CD4-positive, alpha-beta T cell (primary cell): ENCODE data around the gene CD200. TPM values are rescaled to one million over a fixed set of nuclear protein-coding genes. Genes with fewer than 3 reads are reported as not detected.

Experiments used
- ATAC-seq: fragments of 200-7000 bp; cut with Tn5 transposase; one replicate; pipeline ENCODE4 v1.10.0; 2022; ENCODE audit warnings: mild to moderate bottlenecking; ENCODE audit not compliant: poor library complexity
- CTCF ChIA-PET: fragments of 350-600 bp; sonication (Branson Sonifier 250); formaldehyde crosslinking; loops from one replicate; lab custom pipeline; 2021; ENCODE audit warnings: antibody characterized with exemption, inconsistent platforms; lab: Charles Lee
- POLR2A ChIA-PET: fragments of 350-600 bp; sonication (Branson Sonifier 250); formaldehyde crosslinking; loops from one replicate; lab custom pipeline; 2021; ENCODE audit warnings: antibody characterized with exemption, inconsistent platforms; lab: Charles Lee
- DNase-seq, 14 experiments: peaks; one replicate each; pipeline ENCODE4 v3.0.0-alpha.2; 2013 to 2020; ENCODE audit warnings: mixed read lengths in 2 of 14
- H3K27ac ChIP-seq, 2 donors: one replicate each; pipeline versions ENCODE4 v1.5.1 to v1.7.0; 2013; ENCODE audit warnings: low read length in 2 of 2, low read depth in 1 of 2, mild to moderate bottlenecking in 1 of 2
- H3K27me3 ChIP-seq, 2 experiments: 1 replicate in 1 of 2; 2 replicates in 1 of 2; pipeline versions ENCODE4 v1.6.1 to v1.7.0; 2013; ENCODE audit warnings: low read length in 2 of 2, control low read depth in 1 of 2, mild to moderate bottlenecking in 1 of 2, moderate library complexity in 1 of 2; ENCODE audit not compliant: insufficient read depth in 2 of 2, control insufficient read depth in 1 of 2
- H3K36me3 ChIP-seq: one replicate; pipeline ENCODE4 v1.6.1; 2013; ENCODE audit warnings: low read length, control low read depth; ENCODE audit not compliant: insufficient read depth
- H3K4me1 ChIP-seq: one replicate; pipeline ENCODE4 v1.6.1; 2013; ENCODE audit warnings: low read length, control low read depth; ENCODE audit not compliant: insufficient read depth
- H3K4me3 ChIP-seq: one replicate; pipeline ENCODE4 v1.5.1; 2013; ENCODE audit warnings: mild to moderate bottlenecking, low read length, moderate library complexity
- H3K9me3 ChIP-seq, 2 experiments: 1 replicate in 1 of 2; 2 replicates in 1 of 2; pipeline versions ENCODE4 v1.6.1 to v1.7.0; 2013; ENCODE audit warnings: low read length in 2 of 2, mild to moderate bottlenecking in 2 of 2, control low read depth in 1 of 2, moderate library complexity in 1 of 2; ENCODE audit not compliant: control insufficient read depth in 1 of 2, insufficient read depth in 1 of 2
- H3K27ac Mint-ChIP-seq: one replicate; pipeline ENCODE4 v1.8.0; 2020; ENCODE audit warnings: mixed read lengths
- H3K27me3 Mint-ChIP-seq: one replicate; pipeline ENCODE4 v1.8.0; 2021; ENCODE audit warnings: mixed read lengths
- H3K36me3 Mint-ChIP-seq: one replicate; pipeline ENCODE4 v1.8.0; 2021; ENCODE audit warnings: low read depth, mixed read lengths
- H3K4me1 Mint-ChIP-seq: one replicate; pipeline ENCODE4 v1.8.0; 2021; ENCODE audit warnings: low read depth, mixed read lengths
- H3K4me3 Mint-ChIP-seq: one replicate; pipeline ENCODE4 v1.8.0; 2020; ENCODE audit warnings: mild to moderate bottlenecking, mixed read lengths
- H3K9me3 Mint-ChIP-seq: one replicate; pipeline ENCODE4 v1.8.0; 2020; ENCODE audit warnings: mixed read lengths
- intact Hi-C, 2 experiments: fragments of 100-400 bp; cut with DNase I in 1 of 2; cut with micrococcal nuclease in 1 of 2; formaldehyde crosslinking; loops; one replicate each; pipeline versions ENCODE4 v1.15.1 to v1.9.0; 2023 to 2025; cut with DNase I, micrococcal nuclease
- total RNA-seq, 174 experiments: library from RNA in 2 of 174; stranded (reverse) in 2 of 174; gene quantifications; one replicate each; pipeline ENCODE4 v1.2.3 and lab custom pipeline; 2021 to 2026
- TF ChIP-seq, protein P1 (sequence below): fragments of 200-600 bp; IDR thresholded peaks from one replicate; pipeline ENCODE4 v1.8.0; 2022; ENCODE audit warnings: antibody characterized with exemption, mild to moderate bottlenecking

The CD200 gene
- total RNA-seq, 2 experiments from 2014 or later: 5.2 to 6.9 TPM

DNA sequence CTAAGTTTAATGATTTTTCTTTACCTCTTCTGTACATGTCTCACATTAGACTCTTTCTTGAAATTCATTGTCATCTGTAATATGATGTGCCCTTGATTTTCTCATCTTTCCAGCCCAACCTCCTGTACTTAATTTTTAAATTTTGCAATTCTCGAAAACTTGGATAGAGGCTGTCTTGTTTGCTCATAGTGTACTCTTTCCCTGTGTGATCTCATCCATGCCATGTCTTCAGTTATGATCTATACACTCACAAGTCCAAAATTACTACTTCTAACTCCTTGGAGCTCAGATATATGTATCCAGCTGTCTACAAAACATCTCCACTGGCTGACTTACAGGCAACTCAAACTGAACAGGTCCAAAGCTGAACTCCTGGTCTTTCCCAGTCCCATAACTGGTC is 42.2 kb downstream of the CD200 start:
- Mint-ChIP-seq H3K36me3 (no peaks in the 10 kb centered on the region), H3K4me1 (peaks cover 10% of the 10 kb centered on the region), H3K9me3 (no peaks in the 10 kb centered on the region), H3K27me3 (no peaks in the 10 kb centered on the region), H3K4me3 (no peak overlapping the region), H3K27ac (no peak overlapping the region)
- ChIA-PET POLR2A (no interaction called here), CTCF (no interaction called here)
- H3K27ac ChIP-seq: no peak overlapping the region
- H3K4me3 ChIP-seq: no peak overlapping the region
- no peaks in the 10 kb centered on the region for H3K9me3 ChIP-seq
- TF ChIP-seq, protein P1, sequence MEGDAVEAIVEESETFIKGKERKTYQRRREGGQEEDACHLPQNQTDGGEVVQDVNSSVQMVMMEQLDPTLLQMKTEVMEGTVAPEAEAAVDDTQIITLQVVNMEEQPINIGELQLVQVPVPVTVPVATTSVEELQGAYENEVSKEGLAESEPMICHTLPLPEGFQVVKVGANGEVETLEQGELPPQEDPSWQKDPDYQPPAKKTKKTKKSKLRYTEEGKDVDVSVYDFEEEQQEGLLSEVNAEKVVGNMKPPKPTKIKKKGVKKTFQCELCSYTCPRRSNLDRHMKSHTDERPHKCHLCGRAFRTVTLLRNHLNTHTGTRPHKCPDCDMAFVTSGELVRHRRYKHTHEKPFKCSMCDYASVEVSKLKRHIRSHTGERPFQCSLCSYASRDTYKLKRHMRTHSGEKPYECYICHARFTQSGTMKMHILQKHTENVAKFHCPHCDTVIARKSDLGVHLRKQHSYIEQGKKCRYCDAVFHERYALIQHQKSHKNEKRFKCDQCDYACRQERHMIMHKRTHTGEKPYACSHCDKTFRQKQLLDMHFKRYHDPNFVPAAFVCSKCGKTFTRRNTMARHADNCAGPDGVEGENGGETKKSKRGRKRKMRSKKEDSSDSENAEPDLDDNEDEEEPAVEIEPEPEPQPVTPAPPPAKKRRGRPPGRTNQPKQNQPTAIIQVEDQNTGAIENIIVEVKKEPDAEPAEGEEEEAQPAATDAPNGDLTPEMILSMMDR: no peak
- intact Hi-C loops: no loop called here
- H3K4me1 ChIP-seq: no peaks in the 10 kb centered on the region
- no peaks in the 10 kb centered on the region for H3K36me3 ChIP-seq
- no peak for ATAC-seq
- no peaks in the 10 kb centered on the region for H3K27me3 ChIP-seq
- DNase-seq: no peak

DNA sequence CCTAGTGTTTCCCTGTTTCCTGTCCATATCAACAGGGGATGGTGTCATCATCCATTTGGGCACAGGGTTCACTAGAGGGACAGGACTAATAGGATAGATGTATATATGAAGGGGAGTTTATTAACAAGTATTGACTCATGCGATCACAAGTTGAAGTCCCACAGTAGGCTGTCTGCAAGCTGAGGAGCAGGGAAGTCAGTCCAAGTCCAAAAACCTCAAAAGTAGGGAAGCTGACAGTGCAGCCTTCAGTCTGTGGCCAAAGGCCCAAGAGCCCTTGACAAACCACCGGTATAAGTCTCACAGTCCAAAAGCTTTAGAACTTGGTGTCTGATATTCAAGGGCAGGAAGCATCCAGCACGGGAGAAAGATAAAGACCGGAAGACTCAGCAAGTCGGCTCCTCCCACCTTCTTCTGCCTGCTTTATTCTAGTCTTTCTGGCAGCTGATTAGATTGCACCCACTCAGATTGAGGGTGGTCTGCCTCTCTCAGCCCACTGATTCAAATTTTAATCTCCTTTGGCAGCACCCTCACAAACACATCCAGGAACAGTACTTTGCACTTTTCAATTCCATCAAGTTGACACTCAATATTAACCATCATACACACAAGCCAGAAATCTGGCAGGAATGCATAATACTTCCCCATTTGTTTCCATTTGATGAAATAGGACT is 43.4 kb downstream of the CD200 start:
- Mint-ChIP-seq H3K4me1 (peaks cover 10% of the 10 kb centered on the region), H3K4me3 (no peak overlapping the region), H3K9me3 (no peaks in the 10 kb centered on the region), H3K27ac (no peak overlapping the region), H3K27me3 (no peaks in the 10 kb centered on the region), H3K36me3 (no peaks in the 10 kb centered on the region)
- Histone ChIP-seq H3K4me3 (no peak overlapping the region), H3K4me1 (no peaks in the 10 kb centered on the region), H3K27me3 (no peaks in the 10 kb centered on the region), H3K27ac (no peak overlapping the region), H3K36me3 (no peaks in the 10 kb centered on the region), H3K9me3 (no peaks in the 10 kb centered on the region)
- TF ChIP-seq, protein P1: no peak
- ATAC-seq (no peak), DNase-seq (no peak)
- intact Hi-C loops: no loop called here
- POLR2A ChIA-PET: no interaction called here
- CTCF ChIA-PET: no interaction called here

DNA sequence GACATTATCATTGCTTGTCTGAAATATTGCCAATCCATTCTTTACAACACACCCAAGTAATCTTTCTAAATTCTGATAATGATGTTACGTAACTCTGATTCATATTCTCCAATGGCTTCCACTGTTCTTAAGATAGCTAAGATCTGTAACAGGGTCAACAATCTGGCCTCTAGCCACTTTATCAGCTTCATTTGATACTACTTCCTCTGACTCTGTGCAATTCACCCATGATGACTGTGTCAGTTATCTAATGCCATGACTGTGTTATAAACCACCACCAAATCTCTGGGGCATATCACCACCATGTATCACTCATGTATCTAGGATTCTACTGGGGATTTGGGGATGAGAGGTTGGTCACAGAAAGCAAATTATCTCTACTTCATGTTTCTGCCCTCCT is 44.0 kb downstream of the CD200 start:
- H3K27ac Mint-ChIP-seq: no peak overlapping the region
- Histone ChIP-seq H3K27ac (no peak overlapping the region), H3K36me3 (no peaks in the 10 kb centered on the region), H3K4me3 (no peak overlapping the region), H3K4me1 (no peaks in the 10 kb centered on the region), H3K27me3 (no peaks in the 10 kb centered on the region), H3K9me3 (no peaks in the 10 kb centered on the region)
- ChIA-PET CTCF (no interaction called here), POLR2A (no interaction called here)
- TF ChIP-seq, protein P1: no peak
- no peaks in the 10 kb centered on the region for H3K27me3 Mint-ChIP-seq
- H3K4me3 Mint-ChIP-seq: no peak overlapping the region
- H3K9me3 Mint-ChIP-seq: no peaks in the 10 kb centered on the region
- intact Hi-C loops: no loop called here
- no peaks in the 10 kb centered on the region for H3K36me3 Mint-ChIP-seq
- DNase-seq (no peak), ATAC-seq (no peak)
- H3K4me1 Mint-ChIP-seq: peaks cover 10% of the 10 kb centered on the region
